Measurements from ENCODE around the gene SUCLG2.
A peak's percentile ranks its signal among the peaks of the same experiment; 100 is the strongest.

SUCLG2 gene

DNA sequence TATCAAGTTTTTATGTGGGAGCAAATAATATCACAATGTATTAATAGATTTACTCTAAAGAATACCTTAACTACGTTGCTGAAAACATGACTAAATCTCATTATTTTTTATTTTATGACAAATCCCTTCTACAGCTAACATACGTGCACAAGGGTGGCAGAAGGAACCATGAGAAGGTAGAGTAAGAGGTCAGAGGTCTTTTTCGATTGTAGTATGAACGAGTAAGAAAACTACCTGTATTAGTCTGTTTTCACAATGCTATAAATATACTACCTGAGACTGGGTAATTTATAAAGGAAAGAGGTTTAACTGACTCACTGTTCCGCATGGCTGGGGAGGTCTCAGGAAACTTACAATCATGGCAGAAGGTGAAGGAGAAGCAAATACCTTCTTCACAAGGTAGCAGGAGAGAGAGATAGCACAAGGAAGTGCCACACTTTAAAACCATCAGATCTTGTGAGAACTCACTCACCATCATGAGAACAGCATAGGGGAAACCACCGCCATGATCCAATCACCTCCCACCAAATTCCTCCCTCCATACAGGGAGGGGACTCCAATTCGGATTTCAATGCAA is 95.3 kb downstream of the SUCLG2 start:
- Histone ChIP-seq H2AK5ac (ENCODE audit: low read length, severe bottlenecking) (no peak overlapping the region), H2BK120ac (ENCODE audit: low read depth, low read length) (no peak overlapping the region), H4K8ac (ENCODE audit: low read length) (no peak overlapping the region), H3K4me3 (ENCODE audit: insufficient read depth in 1 of 2, low read depth in 1 of 2, low read length in 2 of 2) (no peak overlapping the region), H4K91ac (ENCODE audit: low read length) (no peak overlapping the region), H3K9me3 (ENCODE audit: control insufficient read depth, low read length) (no peaks in the 10 kb centered on the region), H2BK15ac (ENCODE audit: low read depth, poor library complexity, severe bottlenecking) (no peak overlapping the region), H3K14ac (ENCODE audit: low read length in 2 of 2) (no peak overlapping the region), H3K4me2 (ENCODE audit: low read length, poor library complexity, severe bottlenecking) (no peak overlapping the region), H3K23ac (ENCODE audit: low read length in 2 of 2) (no peak overlapping the region), H3K27me3 (ENCODE audit: control insufficient read depth in 1 of 2, insufficient read depth in 1 of 2, low read length in 2 of 2) (no peaks in the 10 kb centered on the region), H3K4me1 (ENCODE audit: control insufficient read depth, insufficient read depth, low read depth, low read length) (no peaks in the 10 kb centered on the region), H2AFZ (ENCODE audit: low read depth, low read length) (no peak overlapping the region), H3K27ac (ENCODE audit: low read length, poor library complexity, severe bottlenecking) (no peak overlapping the region), H2BK12ac (ENCODE audit: low read length in 2 of 2) (no peak overlapping the region), H3K18ac (ENCODE audit: low read depth in 1 of 2, low read length in 2 of 2) (no peak overlapping the region), H3K9ac (ENCODE audit: low read length) (no peak overlapping the region), H2BK5ac (ENCODE audit: low read depth, low read length, poor library complexity, severe bottlenecking) (no peak overlapping the region), H3K36me3 (ENCODE audit: control insufficient read depth in 1 of 2, insufficient read depth in 2 of 2, low read depth in 1 of 2, low read length in 2 of 2) (peaks cover 0 to 21% of the 10 kb centered on the region in 2 experiments), H3K79me1 (replicated peaks; ENCODE audit: low read length, poor library complexity, severe bottlenecking) (peaks cover 27% of the 10 kb centered on the region), H3K4ac (ENCODE audit: low read depth in 1 of 2, low read length in 2 of 2) (no peak overlapping the region)
- 89% methylated on average over 1 of the region's 7 CpGs for WGBS
- no peak for DNase-seq

DNA sequence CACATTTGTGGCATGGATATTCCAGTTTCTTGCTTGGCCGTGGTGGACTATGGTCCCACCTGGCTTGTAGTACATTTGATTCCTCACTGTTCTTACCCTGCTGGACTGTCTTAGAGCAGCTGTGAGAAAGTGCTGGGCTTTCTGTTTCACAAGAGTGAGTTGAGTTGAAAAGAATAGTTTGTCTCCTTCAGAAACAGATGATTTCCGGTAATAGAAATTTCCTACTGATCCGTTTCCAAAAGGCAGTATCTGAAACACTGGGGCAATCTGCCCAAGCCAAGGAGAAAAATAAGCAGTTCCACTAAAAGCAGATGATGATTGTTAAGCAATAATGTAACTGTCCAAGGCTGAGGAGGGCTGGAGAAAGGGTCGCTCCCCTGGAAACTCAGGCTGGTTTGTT is 96.0 kb downstream of the SUCLG2 start:
- WGBS, result 99% methylated on average over 3 of the region's 4 CpGs
- Histone ChIP-seq H3K27ac (ENCODE audit: low read length, poor library complexity, severe bottlenecking) (no peak overlapping the region), H3K23ac (ENCODE audit: low read length in 2 of 2) (no peak overlapping the region), H3K79me1 (replicated peaks; ENCODE audit: low read length, poor library complexity, severe bottlenecking) (peaks cover 28% of the 10 kb centered on the region), H2BK120ac (ENCODE audit: low read depth, low read length) (no peak overlapping the region), H2AFZ (ENCODE audit: low read depth, low read length) (no peak overlapping the region), H3K36me3 (ENCODE audit: control insufficient read depth in 1 of 2, insufficient read depth in 2 of 2, low read depth in 1 of 2, low read length in 2 of 2) (peaks cover 0 to 21% of the 10 kb centered on the region in 2 experiments), H3K14ac (ENCODE audit: low read length in 2 of 2) (no peak overlapping the region), H2BK15ac (ENCODE audit: low read depth, poor library complexity, severe bottlenecking) (no peak overlapping the region), H3K27me3 (ENCODE audit: control insufficient read depth in 1 of 2, insufficient read depth in 1 of 2, low read length in 2 of 2) (no peaks in the 10 kb centered on the region), H3K4me3 (ENCODE audit: insufficient read depth in 1 of 2, low read depth in 1 of 2, low read length in 2 of 2) (no peak overlapping the region), H3K4me1 (ENCODE audit: control insufficient read depth, insufficient read depth, low read depth, low read length) (no peaks in the 10 kb centered on the region), H4K8ac (ENCODE audit: low read length) (no peak overlapping the region), H3K9me3 (ENCODE audit: control insufficient read depth, low read length) (no peaks in the 10 kb centered on the region), H3K4me2 (ENCODE audit: low read length, poor library complexity, severe bottlenecking) (no peak overlapping the region), H3K18ac (ENCODE audit: low read depth in 1 of 2, low read length in 2 of 2) (no peak overlapping the region), H2AK5ac (ENCODE audit: low read length, severe bottlenecking) (no peak overlapping the region), H2BK12ac (ENCODE audit: low read length in 2 of 2) (no peak overlapping the region), H3K4ac (ENCODE audit: low read depth in 1 of 2, low read length in 2 of 2) (no peak overlapping the region), H3K9ac (ENCODE audit: low read length) (peak overlapping the region; percentile 17), H4K91ac (ENCODE audit: low read length) (no peak overlapping the region), H2BK5ac (ENCODE audit: low read depth, low read length, poor library complexity, severe bottlenecking) (no peak overlapping the region)
- DNase-seq, result no peak

DNA sequence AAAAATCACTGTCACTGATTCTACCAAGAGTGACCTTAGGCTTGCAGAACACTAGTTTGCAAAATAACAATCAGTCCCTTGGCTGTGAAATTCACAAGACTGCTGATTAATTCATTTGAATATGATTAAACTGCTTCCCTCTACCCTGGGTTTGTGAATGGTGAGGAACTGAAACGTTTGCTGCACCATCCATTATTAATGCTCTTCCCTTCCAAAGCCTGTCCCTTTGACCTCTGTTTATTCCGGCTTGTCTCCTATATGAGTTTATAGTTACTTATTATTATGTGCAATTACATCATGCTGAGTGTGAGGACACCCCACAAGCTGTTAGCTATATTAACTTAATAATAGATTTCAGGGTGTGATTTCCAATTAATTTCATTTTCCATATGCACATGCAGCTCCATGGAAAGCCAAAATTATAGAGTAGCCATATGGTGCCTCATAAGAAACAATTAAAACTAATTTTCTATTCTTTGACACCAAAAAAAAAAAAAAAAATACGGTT is 96.5 kb downstream of the SUCLG2 start:
- no peak overlapping the region for H4K8ac ChIP-seq (ENCODE audit: low read length)
- H3K4me1 ChIP-seq (ENCODE audit: control insufficient read depth, insufficient read depth, low read depth, low read length), result no peaks in the 10 kb centered on the region
- no peak overlapping the region for H3K4ac ChIP-seq (ENCODE audit: low read depth in 1 of 2, low read length in 2 of 2)
- H2AFZ ChIP-seq (ENCODE audit: low read depth, low read length), result no peak overlapping the region
- no peaks in the 10 kb centered on the region for H3K9me3 ChIP-seq (ENCODE audit: control insufficient read depth, low read length)
- H3K27ac ChIP-seq (ENCODE audit: low read length, poor library complexity, severe bottlenecking), result no peak overlapping the region
- WGBS, result 100% methylated on average over 1 of the region's 3 CpGs
- H3K18ac ChIP-seq (ENCODE audit: low read depth in 1 of 2, low read length in 2 of 2), result no peak overlapping the region
- H3K9ac ChIP-seq (ENCODE audit: low read length), result peak overlapping the region; percentile 17
- no peaks in the 10 kb centered on the region for H3K27me3 ChIP-seq (ENCODE audit: control insufficient read depth in 1 of 2, insufficient read depth in 1 of 2, low read length in 2 of 2)
- no peak overlapping the region for H2BK12ac ChIP-seq (ENCODE audit: low read length in 2 of 2)
- H2AK5ac ChIP-seq (ENCODE audit: low read length, severe bottlenecking), result no peak overlapping the region
- peaks cover 0 to 23% of the 10 kb centered on the region in 2 experiments for H3K36me3 ChIP-seq (ENCODE audit: control insufficient read depth in 1 of 2, insufficient read depth in 2 of 2, low read depth in 1 of 2, low read length in 2 of 2)
- H4K91ac ChIP-seq (ENCODE audit: low read length), result no peak overlapping the region
- H3K4me3 ChIP-seq (ENCODE audit: insufficient read depth in 1 of 2, low read depth in 1 of 2, low read length in 2 of 2), result no peak overlapping the region
- no peak overlapping the region for H2BK120ac ChIP-seq (ENCODE audit: low read depth, low read length)
- H2BK15ac ChIP-seq (ENCODE audit: low read depth, poor library complexity, severe bottlenecking), result no peak overlapping the region
- H2BK5ac ChIP-seq (ENCODE audit: low read depth, low read length, poor library complexity, severe bottlenecking), result no peak overlapping the region
- H3K79me1 ChIP-seq (replicated peaks; ENCODE audit: low read length, poor library complexity, severe bottlenecking), result peaks cover 29% of the 10 kb centered on the region
- H3K23ac ChIP-seq (ENCODE audit: low read length in 2 of 2), result no peak overlapping the region
- no peak overlapping the region for H3K14ac ChIP-seq (ENCODE audit: low read length in 2 of 2)
- DNase-seq, result no peak
- no peak overlapping the region for H3K4me2 ChIP-seq (ENCODE audit: low read length, poor library complexity, severe bottlenecking)

DNA sequence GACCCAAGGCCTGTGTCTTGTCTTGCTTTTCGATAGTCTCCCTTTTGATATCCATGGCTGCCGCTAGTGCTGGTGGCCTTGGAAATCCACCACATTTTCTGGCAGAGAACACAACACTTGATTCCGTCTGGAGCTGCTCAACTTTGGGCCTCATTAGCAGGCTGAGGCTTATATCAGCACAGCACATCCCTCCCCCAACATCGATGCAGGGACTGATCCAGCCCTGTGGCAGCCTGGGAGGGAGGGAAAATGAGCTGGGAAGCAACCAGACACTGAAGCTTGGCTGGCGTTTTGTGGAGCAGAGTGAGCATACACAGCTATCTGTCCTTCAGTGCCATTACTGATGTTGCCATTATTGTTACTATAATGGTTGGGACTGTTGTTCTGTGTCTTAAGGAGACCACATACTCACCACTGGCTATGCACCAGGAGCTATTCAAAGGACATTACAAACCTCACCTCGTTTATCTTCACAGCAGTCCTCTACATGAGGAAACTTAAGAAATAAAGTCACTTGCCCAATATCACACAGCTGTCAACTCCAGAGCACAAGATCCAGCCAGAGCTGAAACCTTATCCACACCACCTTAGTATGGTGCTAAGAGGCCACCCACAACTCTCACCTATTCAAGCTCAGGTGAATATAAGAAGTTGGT is 102.9 kb downstream of the SUCLG2 start:
- no peak for DNase-seq
- Histone ChIP-seq H3K9me3 (ENCODE audit: control insufficient read depth, low read length) (no peaks in the 10 kb centered on the region), H3K4me2 (ENCODE audit: low read length, poor library complexity, severe bottlenecking) (no peak overlapping the region), H3K27me3 (ENCODE audit: control insufficient read depth in 1 of 2, insufficient read depth in 1 of 2, low read length in 2 of 2) (no peaks in the 10 kb centered on the region), H3K23ac (ENCODE audit: low read length in 2 of 2) (no peak overlapping the region), H3K4me1 (ENCODE audit: control insufficient read depth, insufficient read depth, low read depth, low read length) (no peaks in the 10 kb centered on the region), H3K14ac (ENCODE audit: low read length in 2 of 2) (no peak overlapping the region), H3K9ac (ENCODE audit: low read length) (no peak overlapping the region), H3K4ac (ENCODE audit: low read depth in 1 of 2, low read length in 2 of 2) (no peak overlapping the region), H2AK5ac (ENCODE audit: low read length, severe bottlenecking) (no peak overlapping the region), H4K91ac (ENCODE audit: low read length) (no peak overlapping the region), H3K4me3 (ENCODE audit: insufficient read depth in 1 of 2, low read depth in 1 of 2, low read length in 2 of 2) (no peak overlapping the region), H2BK120ac (ENCODE audit: low read depth, low read length) (no peak overlapping the region), H3K27ac (ENCODE audit: low read length, poor library complexity, severe bottlenecking) (no peak overlapping the region), H4K8ac (ENCODE audit: low read length) (no peak overlapping the region), H3K36me3 (ENCODE audit: control insufficient read depth in 1 of 2, insufficient read depth in 2 of 2, low read depth in 1 of 2, low read length in 2 of 2) (peaks cover 4 to 35% of the 10 kb centered on the region in 2 experiments), H2BK5ac (ENCODE audit: low read depth, low read length, poor library complexity, severe bottlenecking) (no peak overlapping the region), H3K79me1 (replicated peaks; ENCODE audit: low read length, poor library complexity, severe bottlenecking) (peaks cover 34% of the 10 kb centered on the region), H2BK15ac (ENCODE audit: low read depth, poor library complexity, severe bottlenecking) (no peak overlapping the region), H2AFZ (ENCODE audit: low read depth, low read length) (no peak overlapping the region), H3K18ac (ENCODE audit: low read depth in 1 of 2, low read length in 2 of 2) (no peak overlapping the region), H2BK12ac (ENCODE audit: low read length in 2 of 2) (no peak overlapping the region)
- 86% methylated on average over 6 of the region's 6 CpGs for WGBS
